ENCODE measurements around the gene RERE.

GRCh38 chr1:8392522-8392921 lies 424.9 kb downstream of the RERE start:
- TF ChIP-seq YY1 (IDR thresholded peaks at IDR 0.05; ENCODE audit: extremely low read depth, insufficient replicate concordance, low read depth, low read length) (no peak), POLR2A (IDR thresholded peaks at IDR 0.05; ENCODE audit: borderline replicate concordance, extremely low read depth, insufficient read depth, insufficient read length) (no peak), CTCF (IDR thresholded peaks at IDR 0.05 in 2 of 3, conservative IDR thresholded peaks at IDR 0.05 in 1 of 3; ENCODE audit: borderline replicate concordance in 1 of 3, insufficient read depth in 1 of 3, low read depth in 2 of 3, low read length in 2 of 3) (no peak), REST (IDR thresholded peaks at IDR 0.05; ENCODE audit: low read depth) (no peak), ZBTB33 (IDR thresholded peaks at IDR 0.05; ENCODE audit: extremely low read depth, insufficient replicate concordance, low read length) (no peak)
